GM19397 (cell line): Measurements from ENCODE around the gene HTRA2.
"Not testable (repeated sequence)": the region's sequence is repeated elsewhere in the genome, so short reads cannot be mapped to it uniquely, and the experiment has no call there.

Source experiments
- ATAC-seq: cut with Tn5 transposase; IDR thresholded peaks from one replicate; pipeline ENCODE4 v1.9.1; 2021; ENCODE audit warnings: mild to moderate bottlenecking, moderate library complexity; ENCODE audit not compliant: unreplicated experiment

HTRA2 gene

GRCh38 chr2:74529357-74530238, at the start of gene HTRA2, which contains the start of gene AUP1:
Gene HTRA2, plus strand, starts transcription at chr2:74529933. Its CDS starts 74 bp downstream, at chr2:74530007.
Gene AUP1, minus strand, starts transcription at chr2:74529706. Its CDS starts 77 bp downstream, at chr2:74529629.
- ATAC-seq, result peak; percentile 80

GRCh38 chr2:74481431-74481830, 48.3 kb upstream of the HTRA2 start:
- ATAC-seq, result no peak

GRCh38 chr2:74481961-74482800, 47.6 kb upstream of the HTRA2 start:
- ATAC-seq, result peak; percentile 51

GRCh38 chr2:74482801-74483674, 46.7 kb upstream of the HTRA2 start, which contains the start of the genes CCDC142 and TTC31:
Gene CCDC142, minus strand, starts transcription at chr2:74482998. Its CDS starts 161 bp downstream, at chr2:74482837.
Gene TTC31, plus strand, starts transcription at chr2:74483081. Its CDS starts 15 bp downstream, at chr2:74483096.
- peak; percentile 83 for ATAC-seq

GRCh38 chr2:74483675-74484164, 46.0 kb upstream of the HTRA2 start:
- ATAC-seq, result not testable (repeated sequence)

GRCh38 chr2:74486141-74486540, 43.6 kb upstream of the HTRA2 start:
- no peak for ATAC-seq

- no peak for ATAC-seq
Measured at GRCh38 chr2:74488643-74489481, 40.9 kb upstream of the HTRA2 start.

GRCh38 chr2:74489906-74490305, 39.8 kb upstream of the HTRA2 start:
- ATAC-seq, result no peak

GRCh38 chr2:74491648-74492544, 37.8 kb upstream of the HTRA2 start:
- ATAC-seq, result no peak

GRCh38 chr2:74493546-74493945, 36.2 kb upstream of the HTRA2 start:
- ATAC-seq, result no peak

- no peak for ATAC-seq
Measured at GRCh38 chr2:74495440-74495839, 34.3 kb upstream of the HTRA2 start.

GRCh38 chr2:74496997-74497776, 32.5 kb upstream of the HTRA2 start:
- no peak for ATAC-seq

- no peak for ATAC-seq
Measured at GRCh38 chr2:74497777-74498499, 31.8 kb upstream of the HTRA2 start.

GRCh38 chr2:74498500-74499266, 31.1 kb upstream of the HTRA2 start:
- ATAC-seq, result no peak

- no peak for ATAC-seq
Measured at GRCh38 chr2:74499267-74499939, 30.3 kb upstream of the HTRA2 start, which contains the start of gene LBX2. Gene LBX2, minus strand, starts transcription at chr2:74499603. Its CDS starts 66 bp downstream, at chr2:74499537.
